Lung (tissue), 4 donors: ENCODE results near the gene LYZL2. TPM values are rescaled to one million over a fixed set of nuclear protein-coding genes. Genes with fewer than 3 reads are reported as not detected.

Experiments used
- polyA plus RNA-seq, 2 donors: library from polyadenylated mRNA; stranded (reverse); fragments of 200-250 nt; gene quantifications; one replicate each; pipeline ENCODE4 v1.2.1, GENCODE V29; 2013
- total RNA-seq, 2 donors: library from RNA; depleted of rRNA in 1 of 2; stranded (reverse); fragments of >200 nt in 1 of 2; gene quantifications; one replicate each; pipeline ENCODE4 v1.2.1, GENCODE V29; 2014 to 2021
- donor health status: Bipolar disorder and iron deficiency.
- donor health status: healthy.
- donor health status: DM: yes; HTN: yes; CAD: no.

LYZL2 gene
- total and polyA plus RNA-seq, 4 donors, result not detected

Other genes with a start within 250 kb of the LYZL2 start
- 10 to 100 TPM; 49.3 to 51.7 TPM for gene MAP3K8, start 195.6 kb downstream of the LYZL2 start, total RNA-seq
- gene MAP3K8, start 195.6 kb downstream of the LYZL2 start, polyA plus RNA-seq, result 10 to 100 TPM; 37.0 to 77.9 TPM